ENCODE measurements around the gene SYNJ2. TPM values are rescaled to one million over a fixed set of nuclear protein-coding genes. Genes with fewer than 3 reads are reported as not detected.

SYNJ2 gene
- total and polyA plus RNA-seq, 2 donors (not counting 3 experiments of a cell fraction or from before 2014, with no cell fraction given): 35.1 to 78.2 TPM

- FAIRE-seq: peak; percentile 12
- H2AFZ ChIP-seq (ENCODE audit: low read depth, low read length): no peak overlapping the region
- dilution Hi-C loops (cut with MboI; ENCODE audit: extremely low pct_ligation_motif_present, low sequenced_read_pairs): no loop called here
- peak; percentile 65 for DNase-seq (ENCODE audit: low read depth, low spot score)
- no peak overlapping the region for H3K27ac ChIP-seq (ENCODE audit: insufficient read depth, low read depth, low read length)
- no peaks in the 10 kb centered on the region for H3K79me2 ChIP-seq (ENCODE audit: control insufficient read depth, insufficient read depth, low read length)
- no peaks in the 10 kb centered on the region for H3K36me3 ChIP-seq (ENCODE audit: control insufficient read depth in 2 of 2, extremely low read depth in 1 of 2, insufficient read depth in 2 of 2, low read length in 2 of 2)
- H4K20me1 ChIP-seq (replicated peaks; ENCODE audit: control insufficient read depth, extremely low read depth, insufficient read depth, low read length): no peaks in the 10 kb centered on the region
- no peak overlapping the region for H3K9ac ChIP-seq (replicated peaks; ENCODE audit: extremely low read depth, insufficient read depth, low read length)
- H3K4me2 ChIP-seq (ENCODE audit: insufficient read depth, low read length): peak overlapping the region; percentile 1
- BruUV-seq (replicated peaks): no TSS peak
- ChIA-PET POLR2A (no interaction called here), CTCF (interaction anchor here (0.7 to 2.3 kb wide), 4 partner anchors 10 to 118 kb away, joined by 3 to 5 read pairs (median 4); no protein-coding TSS in a partner anchor)
- TF ChIP-seq POLR2A (IDR thresholded peaks at IDR 0.05; ENCODE audit: low read depth, low read length) (no peak), MYC (IDR thresholded peaks at IDR 0.05; ENCODE audit: low read depth, low read length) (no peak), MAX (IDR thresholded peaks at IDR 0.05; ENCODE audit: insufficient read depth, insufficient read length) (no peak), JUN (IDR thresholded peaks at IDR 0.05; ENCODE audit: borderline replicate concordance, insufficient read depth, insufficient read length, low read depth) (no peak)
- H3K4me1 ChIP-seq (ENCODE audit: control insufficient read depth, extremely low read depth, insufficient read depth, low read length): peaks cover 4% of the 10 kb centered on the region
- H3K9me3 ChIP-seq (replicated peaks; ENCODE audit: control insufficient read depth, insufficient read depth, low read length): no peaks in the 10 kb centered on the region
- H3K27me3 ChIP-seq (ENCODE audit: control insufficient read depth in 2 of 2, insufficient read depth in 2 of 2, low read length in 2 of 2): no peaks in the 10 kb centered on the region
- intact Hi-C loops (cut with micrococcal nuclease): no loop called here
- no peak overlapping the region for H3K4me3 ChIP-seq (replicated peaks in 1 of 3; ENCODE audit: insufficient read depth in 1 of 3, low read depth in 1 of 3, low read length in 3 of 3)
- H3K9me1 ChIP-seq (replicated peaks; ENCODE audit: control insufficient read depth, extremely low read depth, insufficient read depth, low read length): no peaks in the 10 kb centered on the region
Observed at GRCh38 chr6:157954150-157955117, 27.2 kb upstream of the SYNJ2 start.

DNA sequence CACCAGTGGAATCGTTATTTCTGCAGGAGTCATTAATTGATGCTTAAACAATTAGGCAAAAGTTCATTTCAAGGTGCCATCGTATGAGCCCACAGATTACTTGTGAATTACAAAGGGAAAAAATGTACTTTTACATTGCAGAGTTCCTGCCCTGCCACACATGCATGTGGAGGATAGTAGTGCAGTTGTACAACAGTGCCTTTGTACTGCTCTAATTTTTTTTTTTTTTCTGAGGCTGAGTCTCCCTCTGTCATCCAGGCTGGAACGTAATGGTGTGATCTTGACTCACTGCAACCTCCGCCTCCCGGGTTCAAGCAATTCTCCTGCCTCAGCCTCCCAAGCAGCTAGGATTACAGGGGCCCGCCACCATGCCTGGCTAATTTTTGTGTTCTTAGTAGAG, 26.0 kb upstream of the SYNJ2 start:
- TF ChIP-seq CTCF (IDR thresholded peaks at IDR 0.05; ENCODE audit: extremely low read depth in 1 of 2, insufficient read depth in 1 of 2, low read depth in 1 of 2, low read length in 2 of 2) (no peak), MYC (IDR thresholded peaks at IDR 0.05; ENCODE audit: low read depth, low read length) (no peak), MAX (IDR thresholded peaks at IDR 0.05; ENCODE audit: insufficient read depth, insufficient read length) (no peak), POLR2A (IDR thresholded peaks at IDR 0.05; ENCODE audit: low read depth, low read length) (no peak), FOS (IDR thresholded peaks at IDR 0.05; ENCODE audit: borderline replicate concordance, insufficient read depth, low read length) (no peak), POLR2AphosphoS5 (IDR thresholded peaks at IDR 0.05; ENCODE audit: insufficient read depth, low read depth, low read length) (no peak), EZH2 (IDR thresholded peaks at IDR 0.05; ENCODE audit: borderline replicate concordance, low read depth, low read length, severe bottlenecking) (no peak), JUN (IDR thresholded peaks at IDR 0.05; ENCODE audit: borderline replicate concordance, insufficient read depth, insufficient read length, low read depth) (no peak), GATA2 (IDR thresholded peaks at IDR 0.05; ENCODE audit: insufficient read depth, insufficient read length, low read depth, low read length) (no peak)
- H3K9ac ChIP-seq (replicated peaks; ENCODE audit: extremely low read depth, insufficient read depth, low read length): no peak overlapping the region
- no TSS peak for BruUV-seq (replicated peaks)
- H4K20me1 ChIP-seq (replicated peaks; ENCODE audit: control insufficient read depth, extremely low read depth, insufficient read depth, low read length): no peaks in the 10 kb centered on the region
- intact Hi-C loops (cut with micrococcal nuclease): no loop called here
- no peaks in the 10 kb centered on the region for H3K36me3 ChIP-seq (ENCODE audit: control insufficient read depth in 2 of 2, extremely low read depth in 1 of 2, insufficient read depth in 2 of 2, low read length in 2 of 2)
- no peak overlapping the region for H2AFZ ChIP-seq (ENCODE audit: low read depth, low read length)
- no peaks in the 10 kb centered on the region for H3K27me3 ChIP-seq (ENCODE audit: control insufficient read depth in 2 of 2, insufficient read depth in 2 of 2, low read length in 2 of 2)
- H3K4me1 ChIP-seq (ENCODE audit: control insufficient read depth, extremely low read depth, insufficient read depth, low read length): peaks cover 4% of the 10 kb centered on the region
- no peaks in the 10 kb centered on the region for H3K79me2 ChIP-seq (ENCODE audit: control insufficient read depth, insufficient read depth, low read length)
- H3K9me3 ChIP-seq (replicated peaks; ENCODE audit: control insufficient read depth, insufficient read depth, low read length): no peaks in the 10 kb centered on the region
- H3K27ac ChIP-seq (ENCODE audit: insufficient read depth, low read depth, low read length): no peak overlapping the region
- dilution Hi-C loops (cut with MboI; ENCODE audit: extremely low pct_ligation_motif_present, low sequenced_read_pairs): no loop called here
- ChIA-PET CTCF (no interaction called here), POLR2A (no interaction called here)
- no peaks in the 10 kb centered on the region for H3K9me1 ChIP-seq (replicated peaks; ENCODE audit: control insufficient read depth, extremely low read depth, insufficient read depth, low read length)
- H3K4me3 ChIP-seq (replicated peaks in 1 of 3; ENCODE audit: insufficient read depth in 1 of 3, low read depth in 1 of 3, low read length in 3 of 3): no peak overlapping the region
- DNase-seq (ENCODE audit: low read depth, low spot score): no peak
- no peak for FAIRE-seq
- no peak overlapping the region for H3K4me2 ChIP-seq (ENCODE audit: insufficient read depth, low read length)
